Measurements from ENCODE around the gene RNASE13. TPM values are rescaled to one million over a fixed set of nuclear protein-coding genes. Genes with fewer than 3 reads are reported as not detected.
A peak's percentile ranks its signal among the peaks of the same experiment; 100 is the strongest.
"Not testable (repeated sequence)": the region's sequence is repeated elsewhere in the genome, so short reads cannot be mapped to it uniquely, and the experiment has no call there.

The RNASE13 gene
- total RNA-seq, 1 donor from 2014 or later = not detected

DNA sequence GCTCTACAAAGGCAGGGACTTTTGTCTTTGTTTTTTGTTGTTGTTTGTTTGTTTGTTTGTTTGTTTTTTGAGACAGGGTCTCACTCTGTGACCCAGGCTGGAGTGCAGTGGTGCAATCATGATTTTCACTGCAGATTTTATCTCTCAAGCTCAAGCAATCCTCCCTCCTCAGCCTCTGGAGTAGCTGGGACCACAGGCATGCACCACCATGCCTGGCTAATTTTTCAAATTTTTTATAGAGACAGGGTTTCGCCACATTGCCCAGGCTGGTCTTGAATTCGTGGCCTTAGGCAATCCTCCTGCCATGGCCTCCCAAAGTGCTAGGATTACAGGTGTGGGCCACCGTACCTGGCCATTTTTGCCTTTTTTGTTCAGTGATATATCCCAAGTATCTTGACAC, 6.3 kb upstream of the RNASE13 start:
- DNase-seq = not testable (repeated sequence)

DNA sequence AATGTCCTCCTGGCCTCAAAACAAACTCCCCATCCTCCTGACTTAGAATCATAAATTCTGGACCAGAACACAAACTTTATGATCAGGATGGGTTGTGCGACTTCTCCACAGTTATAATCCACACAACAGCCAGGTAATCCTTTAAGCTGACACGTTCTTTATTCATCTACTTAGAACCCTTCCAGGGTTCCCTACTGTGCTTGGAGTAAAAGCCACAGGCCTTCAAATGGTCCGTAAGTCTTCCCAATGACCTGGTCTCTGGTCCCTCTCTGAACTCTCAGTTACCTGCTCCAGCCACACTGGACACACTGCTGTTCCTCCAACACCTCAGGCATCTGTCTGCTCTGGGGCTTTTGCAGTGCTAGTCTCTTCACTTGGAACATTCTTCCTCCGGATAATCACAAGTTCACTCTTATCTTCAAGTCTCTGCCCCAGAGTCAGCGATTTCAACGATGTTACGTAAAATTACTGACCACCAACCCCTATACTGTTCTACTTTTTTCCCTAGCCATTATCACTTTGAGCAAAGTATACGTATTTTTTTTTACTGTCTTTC, 5.8 kb upstream of the RNASE13 start:
- no peak for DNase-seq

DNA sequence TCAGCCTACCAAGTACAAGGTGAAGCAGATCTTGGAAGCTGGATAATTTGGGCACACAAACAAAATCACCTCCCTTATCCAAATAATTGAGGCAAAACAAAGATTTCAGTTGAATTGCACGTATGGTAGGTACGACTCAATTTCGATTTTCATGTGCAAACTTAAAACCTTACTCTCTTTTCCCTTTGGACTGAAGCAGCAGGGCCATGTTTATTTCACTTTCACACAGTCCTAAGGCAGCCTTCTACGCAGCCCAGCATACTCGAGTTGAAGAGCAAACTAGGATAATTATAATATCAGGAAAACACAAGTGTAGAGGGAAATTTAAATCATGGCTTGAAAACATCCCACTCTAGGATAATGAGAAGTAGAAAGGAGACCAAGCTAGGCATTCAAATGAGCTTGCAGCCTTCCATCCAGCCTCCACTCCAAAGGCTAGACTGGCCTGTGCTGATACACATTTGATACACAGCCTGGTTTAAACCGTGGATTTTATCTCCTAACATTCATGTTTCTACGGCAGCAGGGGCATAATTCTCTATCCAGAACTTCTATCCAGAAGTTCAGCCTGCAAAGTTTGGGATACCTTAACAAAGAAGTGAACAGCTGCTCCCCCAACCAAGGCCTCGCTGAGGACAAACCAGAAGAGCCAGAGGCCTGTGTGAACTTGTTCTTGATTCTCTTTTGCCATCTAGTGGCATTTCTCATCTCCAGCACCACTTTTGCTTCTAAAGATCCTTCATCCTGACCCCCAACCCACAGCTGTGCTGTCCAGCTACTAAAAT, 5.2 kb upstream of the RNASE13 start:
- DNase-seq = peak; percentile 63

DNA sequence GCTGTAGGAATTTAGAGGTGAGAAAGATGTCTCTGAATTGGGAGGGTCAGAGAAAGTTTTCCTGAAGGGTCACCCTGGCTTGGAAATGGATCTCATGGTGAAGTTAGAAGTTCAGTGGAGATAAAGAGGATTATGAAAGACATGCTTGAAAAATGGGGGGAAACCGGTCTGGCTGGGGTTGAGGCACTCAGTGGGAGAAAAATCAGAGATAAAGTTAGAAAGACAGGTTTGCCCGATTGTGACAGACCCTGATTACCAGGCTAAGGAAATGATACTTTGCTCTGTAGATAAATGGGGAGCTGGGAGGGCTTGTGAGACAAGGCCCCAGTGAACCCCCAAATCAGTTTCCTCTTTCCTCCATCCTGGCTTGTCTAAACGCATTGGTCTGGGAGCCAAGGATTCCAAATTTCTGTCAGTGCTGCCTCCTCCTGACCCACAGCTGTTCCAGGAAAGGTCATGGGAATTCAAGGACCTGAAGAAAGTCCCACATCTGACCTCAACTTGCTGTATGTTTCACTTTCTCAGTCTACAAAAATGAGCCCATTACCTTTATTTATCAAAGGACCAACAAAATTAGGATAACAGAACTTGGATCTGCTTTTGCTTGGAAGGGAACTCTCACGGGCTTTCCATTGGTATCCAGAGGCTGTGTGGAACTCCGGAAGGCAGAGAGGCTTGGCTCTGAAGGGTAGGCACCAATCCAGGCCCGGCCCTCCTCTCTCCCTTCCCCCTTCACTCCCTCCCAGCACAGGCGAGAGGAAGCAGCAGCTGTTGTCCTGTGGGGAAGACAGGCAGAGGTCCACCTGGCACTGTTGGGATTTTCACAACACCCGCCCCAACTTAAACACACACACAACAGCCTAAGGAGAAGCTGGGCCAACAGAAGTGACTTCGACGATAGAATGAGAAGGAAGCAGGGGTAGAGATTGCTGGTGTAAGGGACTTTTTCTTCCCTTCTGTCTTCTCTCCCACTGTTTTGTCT, 4.1 kb upstream of the RNASE13 start:
- peak; percentile 10 for DNase-seq

DNA sequence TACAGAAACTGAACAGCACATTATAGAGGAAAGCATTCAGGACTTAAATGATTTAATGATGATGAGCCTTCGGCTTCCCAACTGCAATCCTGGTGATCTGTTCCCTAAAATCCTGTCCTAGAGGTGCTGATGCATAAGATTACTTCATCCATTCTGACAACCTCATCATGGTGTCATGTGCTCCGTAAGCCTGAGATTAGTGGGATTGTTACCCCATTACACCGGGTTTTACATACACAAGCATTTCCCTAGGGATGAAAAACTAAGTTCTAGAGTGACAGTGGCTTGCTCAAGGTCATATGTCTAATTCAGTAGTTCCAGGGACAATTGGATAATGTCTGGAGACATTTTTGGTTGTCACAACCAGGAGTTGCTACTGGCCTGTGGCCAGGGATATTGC, 2.5 kb upstream of the RNASE13 start:
- no peak for DNase-seq

DNA sequence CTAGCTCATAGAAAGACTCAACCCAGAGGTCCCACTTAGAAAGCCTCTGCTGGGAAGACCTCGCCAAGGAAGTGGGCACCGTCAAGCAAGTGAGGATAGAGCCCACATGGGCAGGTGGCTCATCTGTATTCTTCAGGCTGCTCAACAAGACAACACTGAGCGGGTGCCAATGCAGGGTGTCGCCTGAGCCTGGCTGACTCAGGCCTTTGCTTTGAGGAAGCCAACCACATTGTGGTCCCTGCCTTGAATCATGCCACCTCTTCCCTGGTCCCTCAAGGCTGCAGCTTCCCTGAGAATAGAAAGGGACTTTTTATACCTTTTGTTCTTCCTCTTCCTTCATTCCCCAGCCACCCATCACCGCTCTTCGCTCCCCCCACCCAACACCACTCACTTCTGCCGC, 2.1 kb upstream of the RNASE13 start:
- no peak for DNase-seq

DNA sequence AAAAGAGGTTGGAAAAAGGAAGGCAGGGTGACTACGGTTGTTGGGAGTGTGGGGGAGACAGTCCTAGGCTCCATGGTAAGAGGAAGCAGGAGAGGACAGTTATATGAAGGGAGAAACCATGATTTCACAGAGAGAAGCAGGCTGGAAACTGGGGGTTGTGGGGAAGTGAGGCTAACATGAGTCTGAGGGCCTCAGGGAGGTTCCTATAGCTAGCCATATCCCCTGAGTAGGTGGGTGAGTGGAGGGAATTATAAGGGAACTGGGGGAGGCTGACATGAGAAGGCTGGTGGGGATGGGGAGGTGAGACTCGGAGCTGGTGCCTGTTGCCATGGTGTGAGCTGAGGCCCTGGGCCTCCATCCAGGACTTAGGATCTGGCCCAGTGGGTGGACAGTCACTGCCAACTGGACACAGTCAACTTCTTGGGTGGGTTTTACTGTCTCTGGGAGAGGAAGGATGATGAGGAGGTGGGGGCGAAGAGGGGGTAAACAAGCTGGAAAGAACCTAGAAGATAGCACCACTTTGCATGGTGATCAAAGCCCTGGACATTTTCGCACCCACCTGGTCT, 1.4 kb downstream of the RNASE13 start:
- no peak for DNase-seq

DNA sequence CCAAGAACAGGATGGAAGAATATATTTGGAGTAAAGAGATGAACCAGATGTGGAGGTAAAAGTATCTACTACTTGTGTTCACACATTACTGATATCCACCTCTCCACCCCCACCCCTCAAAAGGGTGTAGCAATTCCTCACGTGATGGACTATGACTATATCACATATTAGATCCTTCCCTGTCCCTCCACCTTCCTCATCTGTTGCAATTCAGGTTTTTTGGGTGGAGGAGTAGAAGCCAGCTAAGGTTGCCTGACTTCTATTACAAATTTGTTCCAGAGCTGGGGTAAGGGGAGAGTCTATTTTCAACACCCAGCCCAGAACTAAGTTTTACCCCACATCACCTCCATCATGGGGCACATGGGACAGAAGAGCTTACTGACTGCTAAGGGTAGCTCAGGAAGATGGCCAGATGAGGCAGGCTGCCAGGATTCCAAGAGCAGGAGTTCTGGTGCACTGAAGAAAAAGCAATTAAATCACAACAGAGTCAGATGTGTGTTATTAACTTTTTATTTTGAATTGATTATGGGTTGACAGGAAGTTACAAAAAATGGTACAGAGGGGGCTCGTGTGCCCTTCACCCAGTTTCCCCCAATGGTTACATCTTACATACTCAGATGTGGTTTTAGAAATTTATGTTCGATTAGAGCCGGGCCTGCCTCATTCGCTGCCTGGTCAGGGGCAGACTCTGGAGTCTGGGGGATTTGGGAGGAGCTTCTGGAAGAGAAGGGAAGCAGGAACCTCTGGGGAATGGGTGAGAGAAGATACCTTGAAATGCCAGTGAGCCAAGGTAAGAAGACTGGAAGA, 2.1 kb downstream of the RNASE13 start:
- no peak for DNase-seq

DNA sequence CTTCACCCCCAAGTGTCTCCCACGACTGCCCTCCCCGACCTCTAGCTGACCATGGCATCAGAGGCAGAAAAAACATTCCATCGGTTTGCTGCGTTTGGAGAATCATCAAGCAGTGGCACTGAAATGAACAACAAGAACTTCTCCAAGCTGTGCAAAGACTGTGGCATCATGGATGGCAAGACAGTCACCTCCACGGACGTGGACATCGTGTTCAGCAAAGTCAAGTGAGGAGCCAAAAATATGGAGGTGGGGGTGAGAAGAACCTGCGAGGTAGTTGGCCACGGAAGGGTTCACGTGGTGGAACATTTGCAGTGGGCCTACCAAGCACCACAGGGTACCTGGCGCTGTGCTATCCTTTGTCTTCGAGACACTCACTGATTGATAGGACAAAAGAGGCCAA, 4.1 kb downstream of the RNASE13 start:
- DNase-seq = no peak

DNA sequence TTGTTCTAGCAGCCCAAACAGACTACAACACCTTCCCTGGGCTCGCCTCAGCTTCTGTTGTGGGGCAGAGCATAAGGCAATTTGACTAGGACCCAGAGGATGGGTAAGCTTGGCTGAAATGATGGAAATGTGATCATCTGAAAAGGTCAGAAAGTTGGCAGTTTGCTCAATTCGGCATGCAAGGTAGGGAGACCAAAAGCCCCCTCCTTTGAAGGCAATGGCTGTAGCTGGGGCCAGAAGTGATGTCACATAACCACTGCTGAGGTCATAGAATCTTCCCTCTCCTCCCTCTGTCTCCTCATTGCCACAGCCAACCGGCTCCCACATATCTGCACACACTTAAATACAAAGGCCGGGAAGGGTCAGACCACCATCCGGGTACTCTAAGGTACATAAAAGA, 4.7 kb downstream of the RNASE13 start, which contains the start of gene TPPP2:
TSS of gene TPPP2 (plus strand) at position 301 of the 400 bp plus-strand sequence. CDS start 365 bp downstream, outside the sequence.
- DNase-seq = no peak

DNA sequence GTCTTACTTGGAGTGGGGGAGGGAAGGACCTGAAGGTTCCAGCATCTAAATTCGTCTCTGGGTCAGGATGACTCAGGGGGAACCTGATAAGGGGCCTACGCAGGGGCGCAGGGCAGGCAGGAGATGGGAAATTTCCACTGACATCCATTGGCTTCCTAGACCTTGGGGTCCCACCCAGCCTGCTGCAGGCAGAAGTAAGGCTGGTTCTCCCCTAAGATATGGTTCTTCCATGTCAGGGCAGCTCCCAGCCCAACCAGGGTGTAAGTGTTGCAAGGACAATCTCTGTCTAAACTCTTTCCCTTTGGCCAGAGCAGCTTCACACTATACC, 7.7 kb downstream of the RNASE13 start:
- DNase-seq = no peak

DNA sequence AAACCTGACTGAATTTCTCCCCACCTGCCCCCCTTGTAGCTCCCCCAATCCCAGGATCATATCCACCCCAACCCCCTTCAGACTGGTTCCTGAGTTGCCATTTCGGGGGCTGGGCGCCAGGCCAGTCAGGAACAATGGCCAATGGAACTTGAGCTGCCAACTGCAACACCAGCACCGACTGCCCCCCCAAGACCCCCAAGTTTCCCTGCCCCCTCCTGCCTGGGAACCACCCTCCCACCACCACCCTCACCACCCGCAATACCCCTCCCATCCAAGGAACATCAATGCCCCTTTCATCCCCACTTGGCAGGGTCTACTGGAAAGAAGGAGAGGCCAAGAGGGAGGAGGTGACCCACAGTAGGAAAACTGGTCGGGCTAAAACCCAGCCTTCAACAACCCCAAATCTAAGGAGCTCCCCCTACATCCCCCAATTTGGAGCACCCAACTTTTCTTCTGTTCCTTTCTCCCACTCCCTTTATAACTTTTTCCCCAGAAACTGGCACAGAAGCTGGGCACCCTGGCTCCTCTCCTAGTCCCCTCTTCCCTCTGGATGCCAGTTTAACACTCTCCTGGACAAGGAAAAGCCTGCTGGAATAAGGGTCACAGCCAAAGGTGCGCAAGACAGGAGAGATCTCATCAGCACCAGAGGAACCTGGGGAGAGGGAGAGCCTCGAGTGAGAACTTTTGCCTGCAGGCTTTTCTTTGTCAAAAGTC, 8.2 kb downstream of the RNASE13 start:
- no peak for DNase-seq

DNA sequence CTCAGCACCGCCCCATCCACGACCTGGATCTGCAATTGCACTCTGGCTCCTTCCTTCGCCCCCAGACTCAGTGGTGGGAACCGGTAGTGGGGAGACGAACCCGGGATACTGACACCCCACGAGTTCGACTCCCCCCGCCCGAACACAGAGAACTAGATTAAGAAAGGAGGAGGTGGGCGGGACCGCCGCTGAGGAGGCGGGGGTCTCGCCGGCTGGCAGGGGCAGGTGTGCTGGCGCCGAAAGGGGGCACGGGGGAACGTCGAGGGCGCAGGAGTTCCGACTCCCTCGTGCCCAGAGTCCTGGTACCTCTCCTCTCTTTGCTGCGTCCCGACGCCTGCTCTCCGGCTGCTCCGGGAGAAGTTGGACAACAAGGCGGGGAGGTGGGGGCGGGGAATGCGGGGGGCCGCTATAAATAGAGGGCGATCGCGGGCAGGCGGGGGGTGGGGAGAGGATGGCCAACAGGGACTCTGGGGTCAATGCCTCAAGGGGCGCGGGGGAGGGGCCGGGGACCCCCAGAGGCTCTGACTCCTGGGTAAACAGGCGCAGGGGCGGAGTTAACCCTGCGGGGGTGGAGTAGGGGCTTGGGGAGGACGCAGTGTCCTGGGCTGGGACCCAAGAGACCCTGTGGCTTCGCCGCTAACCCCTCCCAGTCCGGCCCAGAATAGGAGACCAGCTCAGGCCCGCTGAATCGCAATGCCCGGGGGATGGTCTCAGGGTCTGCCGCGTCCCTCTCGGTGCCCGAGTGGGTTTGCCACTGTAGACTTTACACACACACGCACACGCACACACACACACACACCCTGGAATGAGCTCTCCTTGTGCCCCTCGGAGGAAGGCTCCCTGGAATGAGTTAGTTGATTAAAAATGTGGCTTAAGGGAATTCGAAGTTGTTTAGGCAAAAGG, 9.0 kb downstream of the RNASE13 start:
- no peak for DNase-seq

DNA sequence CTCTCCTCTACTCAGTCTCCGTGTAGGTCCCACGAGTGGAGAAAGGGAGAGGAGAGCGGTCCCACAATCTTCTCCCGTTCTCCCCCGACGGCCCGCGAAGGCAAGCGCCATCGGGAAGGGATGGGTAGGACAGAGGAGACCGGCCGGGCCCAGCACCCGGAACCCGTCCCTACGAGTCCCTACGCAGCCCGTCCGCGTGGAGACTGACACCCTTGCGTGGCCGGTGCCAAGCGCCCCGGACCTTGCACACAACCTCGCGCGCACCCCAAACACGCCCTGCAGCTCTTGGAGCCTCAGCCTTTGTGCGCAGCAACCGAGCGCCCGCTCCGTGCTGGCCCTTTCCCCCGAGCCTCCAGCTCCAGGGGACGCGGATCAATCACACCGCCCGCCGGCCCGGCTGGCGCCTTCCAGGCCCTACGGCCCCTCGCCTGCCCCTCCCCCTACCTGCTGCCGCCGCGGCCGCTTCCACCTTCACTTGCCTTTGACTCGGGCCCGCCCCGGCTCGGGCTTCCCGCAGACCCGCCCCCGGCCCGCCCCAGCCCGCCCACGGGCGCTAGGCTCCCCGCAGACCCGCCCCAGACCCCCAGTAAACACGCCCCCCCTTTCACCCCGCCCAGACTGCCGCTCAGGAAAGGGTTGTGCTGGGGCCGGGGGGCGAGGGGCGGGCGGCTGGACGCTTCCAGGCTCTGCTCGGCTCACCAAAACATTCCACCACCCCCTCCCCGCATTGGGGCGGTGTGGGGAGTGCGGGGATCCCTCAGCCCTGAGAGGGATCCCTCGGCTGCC, 9.8 kb downstream of the RNASE13 start, which contains the start of gene NDRG2:
TSS of gene NDRG2 (minus strand) at position 477 of the 786 bp plus-strand sequence. CDS start 1,746 bp downstream, outside the sequence.
- DNase-seq = peak; percentile 4

DNA sequence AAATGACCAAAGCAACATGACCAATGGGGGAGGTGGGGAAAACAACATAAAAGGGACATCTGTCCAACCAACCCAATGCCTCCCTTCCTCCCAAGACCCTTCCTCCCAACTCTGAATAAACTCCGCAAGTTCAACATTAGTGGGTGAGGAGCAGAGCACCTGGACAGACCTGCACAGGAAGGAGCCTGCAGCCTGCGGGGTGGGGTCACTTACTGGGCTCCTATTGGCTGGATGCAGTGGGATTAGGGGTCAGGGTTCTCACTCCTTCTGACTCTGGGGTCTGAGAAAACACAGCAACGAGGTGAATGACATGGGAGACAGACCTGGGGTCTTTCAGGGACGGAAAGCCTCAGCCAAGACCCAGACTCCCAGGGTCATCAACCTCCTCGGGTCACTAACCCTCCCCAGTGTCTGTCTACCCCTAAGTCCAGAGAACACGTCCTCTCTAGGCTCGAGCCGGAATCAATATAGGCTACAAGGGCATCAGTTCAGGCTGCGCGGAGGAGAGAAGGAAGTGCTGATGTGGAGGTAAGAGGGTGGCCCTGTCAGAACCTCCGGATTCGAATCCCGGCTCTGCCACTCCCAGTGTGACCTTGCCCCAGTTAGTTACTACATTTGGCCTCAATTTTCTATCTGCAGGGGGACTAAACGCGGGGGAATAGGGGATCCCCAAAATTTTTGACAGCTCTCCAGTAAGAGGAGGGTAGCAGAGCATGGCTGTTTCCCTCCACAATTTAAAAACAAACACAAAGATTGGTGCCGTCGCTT, 10.6 kb downstream of the RNASE13 start:
- no peak for DNase-seq

DNA sequence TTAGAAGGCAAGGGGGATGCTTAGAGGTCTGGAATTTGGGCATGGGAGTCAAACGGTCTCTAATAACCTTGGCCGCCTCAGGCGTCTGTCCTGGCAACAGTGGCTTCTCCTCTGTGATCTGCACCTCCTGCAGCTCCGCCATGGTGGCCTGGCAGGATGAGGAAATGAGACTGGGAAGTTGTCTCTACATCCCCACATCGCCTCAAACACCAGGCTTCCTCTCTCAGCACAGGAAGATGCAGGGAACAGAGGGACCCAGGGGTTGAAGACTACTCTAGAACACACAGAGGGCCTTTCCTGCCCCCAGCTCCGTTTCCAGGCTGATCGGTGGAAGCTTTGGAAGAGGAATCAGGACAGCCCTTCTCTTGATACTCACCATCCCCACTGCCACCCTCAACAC, 11.4 kb downstream of the RNASE13 start:
- DNase-seq = no peak

DNA sequence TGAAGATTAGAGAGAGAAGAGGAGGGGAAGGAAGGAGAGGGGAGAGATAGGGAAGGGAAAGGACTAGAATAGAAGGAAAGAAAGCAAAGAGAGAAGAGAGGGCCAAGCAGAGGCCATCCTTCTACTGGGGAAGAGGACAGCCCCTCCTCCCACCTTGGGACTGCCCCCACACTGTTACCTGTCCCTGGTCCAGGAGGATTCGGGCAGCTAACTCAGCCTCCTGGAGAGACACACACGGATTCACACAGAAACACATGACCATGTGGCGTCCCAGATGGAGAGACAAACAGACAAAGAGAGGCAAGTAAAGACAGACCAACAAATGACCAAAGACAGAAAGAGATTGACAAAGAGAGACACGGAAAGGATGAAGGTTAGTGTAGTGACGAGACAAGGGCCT, 11.9 kb downstream of the RNASE13 start:
- DNase-seq = no peak

DNA sequence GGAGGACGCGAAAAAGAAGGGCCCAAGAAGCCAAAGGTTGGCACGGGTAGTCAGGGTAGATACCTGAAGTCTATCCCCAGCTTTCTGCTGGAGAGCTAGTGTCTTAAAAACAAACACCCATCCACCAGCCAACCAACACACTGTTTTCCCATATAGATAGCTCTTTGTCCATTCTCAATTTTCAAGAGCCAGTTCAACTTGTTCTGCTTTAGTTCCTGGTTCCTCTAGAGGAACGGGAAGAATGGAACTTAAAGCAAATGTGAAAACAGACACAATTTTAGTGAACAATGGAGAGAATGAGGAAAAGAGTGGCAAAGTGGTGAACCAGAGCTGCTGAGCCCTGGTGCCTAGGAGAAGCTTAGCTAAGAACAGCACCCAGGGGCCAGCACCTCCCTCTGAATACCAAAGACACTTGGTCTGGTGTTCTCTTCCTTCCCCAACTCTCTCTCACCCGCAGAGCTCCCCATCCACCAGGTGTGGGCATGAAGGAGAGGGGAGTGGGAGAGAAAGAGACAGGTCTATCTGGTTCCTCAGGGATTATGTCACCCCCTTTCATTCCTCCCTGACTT, 13.5 kb downstream of the RNASE13 start:
- DNase-seq = no peak

All from dermis blood vessel endothelial cell (primary cell).